Liver (tissue), 9 donors: ENCODE measurements around the gene FILIP1L. TPM values are rescaled to one million over a fixed set of nuclear protein-coding genes. Genes with fewer than 3 reads are reported as not detected.

Experiments
- DNase-seq: peaks from one replicate; pipeline ENCODE4 v3.0.0-alpha.2; 2017; ENCODE audit warnings: low spot score
- H3K27ac ChIP-seq, 2 donors: one replicate each; pipeline ENCODE4 v1.7.0; 2013; ENCODE audit warnings: inconsistent platforms in 2 of 2, low read length in 2 of 2, control low read depth in 1 of 2, low read depth in 1 of 2, mild to moderate bottlenecking in 1 of 2
- H3K27me3 ChIP-seq, 4 donors: one replicate each; pipeline versions ENCODE4 v1.6.1 to v1.7.0; 2013; ENCODE audit warnings: low read length in 3 of 4, inconsistent platforms in 1 of 4, mild to moderate bottlenecking in 1 of 4, moderate library complexity in 1 of 4; ENCODE audit not compliant: control insufficient read depth in 4 of 4, insufficient read depth in 4 of 4
- H3K36me3 ChIP-seq, 4 donors: one replicate each; pipeline versions ENCODE4 v1.6.1 to v1.7.0; 2013; ENCODE audit warnings: low read length in 3 of 4, mild to moderate bottlenecking in 3 of 4, low read depth in 1 of 4, moderate library complexity in 1 of 4; ENCODE audit not compliant: control insufficient read depth in 4 of 4, insufficient read depth in 3 of 4
- H3K4me1 ChIP-seq, 4 donors: one replicate each; pipeline versions ENCODE4 v1.6.1 to v1.7.0; 2013; ENCODE audit warnings: low read length in 3 of 4, mild to moderate bottlenecking in 3 of 4, moderate library complexity in 1 of 4; ENCODE audit not compliant: control insufficient read depth in 4 of 4, insufficient read depth in 4 of 4
- H3K4me3 ChIP-seq, 3 donors: one replicate each; pipeline versions ENCODE4 v1.6.1 to v1.7.0; 2013; ENCODE audit warnings: low read length in 3 of 3, control low read depth in 1 of 3, low read depth in 1 of 3, mild to moderate bottlenecking in 1 of 3
- H3K9ac ChIP-seq, 2 donors: one replicate each; pipeline ENCODE4 v1.7.0; 2013; ENCODE audit warnings: low read length in 2 of 2, mild to moderate bottlenecking in 2 of 2, moderate library complexity in 2 of 2, control low read depth in 1 of 2, low read depth in 1 of 2
- H3K9me3 ChIP-seq, 4 donors: one replicate each; pipeline versions ENCODE4 v1.6.1 to v1.7.0; 2013; ENCODE audit warnings: low read length in 3 of 4; ENCODE audit not compliant: control insufficient read depth in 4 of 4
- ATF3 ChIP-seq: IDR thresholded peaks from 2 replicates; pipeline ENCODE4 v1.6.1; 2016; ENCODE audit warnings: antibody characterized with exemption
- CTCF ChIP-seq: fragments of 150-350 bp; IDR thresholded peaks from 2 replicates; pipeline ENCODE4 v1.5.1; 2017; ENCODE audit warnings: improper control_type of control experiment, low read depth, low read length; ENCODE audit not compliant: missing input control
- EGR1 ChIP-seq, 2 donors: IDR thresholded peaks; 2 replicates each; pipeline ENCODE4 v1.6.1; 2016 to 2018; ENCODE audit warnings: antibody characterized with exemption in 2 of 2, low read depth in 2 of 2
- FOXA1 ChIP-seq: IDR thresholded peaks from 2 replicates; pipeline ENCODE4 v1.6.1; 2016; ENCODE audit warnings: antibody characterized with exemption
- FOXA2 ChIP-seq: IDR thresholded peaks from 2 replicates; pipeline ENCODE4 v1.6.1; 2016; ENCODE audit warnings: antibody characterized with exemption
- GABPA ChIP-seq, 2 donors: IDR thresholded peaks in 1 of 2; conservative IDR thresholded peaks in 1 of 2; 2 replicates each; pipeline ENCODE4 v1.6.1; 2016; ENCODE audit warnings: antibody characterized with exemption in 2 of 2, mild to moderate bottlenecking in 1 of 2, moderate library complexity in 1 of 2
- HNF4A ChIP-seq, 2 donors: conservative IDR thresholded peaks; 2 replicates each; pipeline ENCODE4 v1.6.1; 2016; ENCODE audit warnings: antibody characterized with exemption in 2 of 2, mild to moderate bottlenecking in 2 of 2
- HNF4G ChIP-seq: IDR thresholded peaks from 2 replicates; pipeline ENCODE4 v1.6.1; 2016; ENCODE audit warnings: antibody characterized with exemption
- JUND ChIP-seq, 2 donors: IDR thresholded peaks; 2 replicates each; pipeline ENCODE4 v1.6.1; 2016; ENCODE audit warnings: antibody characterized with exemption in 2 of 2
- NR2F2 ChIP-seq: IDR thresholded peaks from 2 replicates; pipeline ENCODE4 v1.6.1; 2016; ENCODE audit warnings: antibody characterized with exemption
- RAD21 ChIP-seq, 2 donors: IDR thresholded peaks; 2 replicates each; pipeline ENCODE4 v1.6.1; 2016; ENCODE audit warnings: antibody characterized with exemption in 2 of 2, mild to moderate bottlenecking in 2 of 2
- RXRA ChIP-seq, 2 donors: IDR thresholded peaks; 2 replicates each; pipeline ENCODE4 v1.6.1; 2017 to 2018; ENCODE audit warnings: antibody characterized with exemption in 2 of 2, mild to moderate bottlenecking in 1 of 2
- SP1 ChIP-seq: IDR thresholded peaks from 2 replicates; pipeline ENCODE4 v1.6.1; 2018; ENCODE audit warnings: antibody characterized with exemption, mild to moderate bottlenecking
- TAF1 ChIP-seq: conservative IDR thresholded peaks from 2 replicates; pipeline ENCODE4 v1.6.1; 2016; ENCODE audit warnings: antibody characterized with exemption, mild to moderate bottlenecking
- YY1 ChIP-seq: IDR thresholded peaks from 2 replicates; pipeline ENCODE4 v1.6.1; 2016; ENCODE audit warnings: antibody characterized with exemption, mild to moderate bottlenecking
- ZBTB33 ChIP-seq: IDR thresholded peaks from 2 replicates; pipeline ENCODE4 v1.6.1; 2016; ENCODE audit warnings: antibody characterized with exemption
- WGBS: extraction: QIAGEN DNeasy Blood & Tissue Kit; methylation state at CpG from one replicate; pipeline ENCODE4 v1.1.7; 2013; 5-methylcytosine and 5-hydroxymethylcytosine counted together
- polyA plus RNA-seq, 2 donors: library from polyadenylated mRNA; stranded (reverse) in 1 of 2; unstranded in 1 of 2; fragments of 200-250 nt in 1 of 2; fragments of >200 nt in 1 of 2; fragmentation: Nextera tagmentation in 1 of 2; extraction: Ambion mirVana in 1 of 2; gene quantifications; one replicate each; pipeline versions ENCODE4 v1.2.1 to v1.2.3, GENCODE V29; 2013 to 2015
- total RNA-seq, 2 donors: library from RNA; depleted of rRNA; stranded (reverse); fragments of >200 nt; gene quantifications; one replicate each; pipeline ENCODE4 v1.2.3, GENCODE V29; 2014
- TF ChIP-seq, protein P1 (sequence below): IDR thresholded peaks from 2 replicates; pipeline ENCODE4 v1.6.1; 2016; ENCODE audit warnings: antibody characterized with exemption, mild to moderate bottlenecking
- TF ChIP-seq, protein P2 (sequence below): IDR thresholded peaks from 2 replicates; pipeline ENCODE4 v1.6.1; 2016; ENCODE audit warnings: antibody characterized with exemption
- donor health status: healthy.
- donor health status: healthy.
- donor health status: healthy.
- donor health status: healthy.
- donor health status: healthy.

The FILIP1L gene
- total and polyA plus RNA-seq, 4 donors = 1.4 to 6.5 (median 1.9) TPM

DNA sequence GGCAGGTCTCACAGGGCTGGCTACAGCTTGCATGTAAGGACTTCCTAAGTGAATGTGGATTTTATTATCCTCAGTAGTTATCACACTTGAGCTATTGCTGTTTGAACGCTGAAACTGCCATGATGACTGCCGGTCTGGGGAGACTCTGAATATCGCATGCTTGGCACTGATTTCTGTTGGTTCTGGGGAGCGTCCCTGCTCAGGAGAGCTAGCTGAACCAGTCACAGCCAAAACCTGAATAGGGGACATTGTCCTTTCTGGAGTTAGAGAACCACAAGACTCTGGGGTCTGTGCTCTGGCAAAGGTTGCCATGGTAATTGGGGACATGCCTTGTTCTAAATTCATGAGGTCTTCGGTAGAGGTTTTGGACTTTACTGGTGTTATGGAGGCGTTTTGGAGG lies 265.9 kb downstream of the FILIP1L start:
- no peak for DNase-seq
- no peaks in the 10 kb centered on the region for H3K27me3 ChIP-seq
- TF ChIP-seq EGR1 (IDR thresholded peaks at IDR 0.05; ENCODE audit: low read depth in 2 of 2) = no peak
- 93% methylated on average over 6 of the region's 6 CpGs for WGBS
- peaks cover 3 to 4% (median 4%) of the 10 kb centered on the region in 4 donors for H3K4me1 ChIP-seq
- no peak overlapping the region for H3K9ac ChIP-seq
- no peak overlapping the region for H3K27ac ChIP-seq
- no peak overlapping the region for H3K4me3 ChIP-seq
- no peaks in the 10 kb centered on the region for H3K36me3 ChIP-seq
- H3K9me3 ChIP-seq = no peaks in the 10 kb centered on the region

- 36% methylated on average over 6 of the region's 6 CpGs for WGBS
- Histone ChIP-seq H3K27ac (peak overlapping the region; percentile 63 to 74), H3K4me1 (peaks cover 3 to 7% (median 4%) of the 10 kb centered on the region in 4 donors), H3K36me3 (peaks cover 0 to 3% (median 0%) of the 10 kb centered on the region in 4 donors), H3K27me3 (no peaks in the 10 kb centered on the region), H3K9me3 (no peaks in the 10 kb centered on the region), H3K9ac (no peak overlapping the region), H3K4me3 (no peak overlapping the region)
- DNase-seq = no peak
- TF ChIP-seq CTCF (no peak), SP1 (peak; percentile 29), FOXA1 (peak; percentile 81), RXRA (IDR thresholded peaks at IDR 0.05) (peak in 1 of 2 donors; percentile 70), HNF4G (no peak), TAF1 (no peak), FOXA2 (peak; percentile 73), ATF3 (peak; percentile 98), ZBTB33 (peak; percentile 65), HNF4A (conservative IDR thresholded peaks at IDR 0.05) (peak in 1 of 2 donors; percentile 62), YY1 (peak; percentile 50), GABPA (IDR thresholded peaks at IDR 0.05 in 1 of 2, conservative IDR thresholded peaks at IDR 0.05 in 1 of 2) (peak in 1 of 2 donors; percentile 24), NR2F2 (no peak), RAD21 (IDR thresholded peaks at IDR 0.05) (peak; percentile 55 to 62), JUND (IDR thresholded peaks at IDR 0.05) (peak; percentile 29 to 80), EGR1 (IDR thresholded peaks at IDR 0.05; ENCODE audit: low read depth in 2 of 2) (peak in 1 of 2 donors; percentile 30)
- TF ChIP-seq, protein P1, sequence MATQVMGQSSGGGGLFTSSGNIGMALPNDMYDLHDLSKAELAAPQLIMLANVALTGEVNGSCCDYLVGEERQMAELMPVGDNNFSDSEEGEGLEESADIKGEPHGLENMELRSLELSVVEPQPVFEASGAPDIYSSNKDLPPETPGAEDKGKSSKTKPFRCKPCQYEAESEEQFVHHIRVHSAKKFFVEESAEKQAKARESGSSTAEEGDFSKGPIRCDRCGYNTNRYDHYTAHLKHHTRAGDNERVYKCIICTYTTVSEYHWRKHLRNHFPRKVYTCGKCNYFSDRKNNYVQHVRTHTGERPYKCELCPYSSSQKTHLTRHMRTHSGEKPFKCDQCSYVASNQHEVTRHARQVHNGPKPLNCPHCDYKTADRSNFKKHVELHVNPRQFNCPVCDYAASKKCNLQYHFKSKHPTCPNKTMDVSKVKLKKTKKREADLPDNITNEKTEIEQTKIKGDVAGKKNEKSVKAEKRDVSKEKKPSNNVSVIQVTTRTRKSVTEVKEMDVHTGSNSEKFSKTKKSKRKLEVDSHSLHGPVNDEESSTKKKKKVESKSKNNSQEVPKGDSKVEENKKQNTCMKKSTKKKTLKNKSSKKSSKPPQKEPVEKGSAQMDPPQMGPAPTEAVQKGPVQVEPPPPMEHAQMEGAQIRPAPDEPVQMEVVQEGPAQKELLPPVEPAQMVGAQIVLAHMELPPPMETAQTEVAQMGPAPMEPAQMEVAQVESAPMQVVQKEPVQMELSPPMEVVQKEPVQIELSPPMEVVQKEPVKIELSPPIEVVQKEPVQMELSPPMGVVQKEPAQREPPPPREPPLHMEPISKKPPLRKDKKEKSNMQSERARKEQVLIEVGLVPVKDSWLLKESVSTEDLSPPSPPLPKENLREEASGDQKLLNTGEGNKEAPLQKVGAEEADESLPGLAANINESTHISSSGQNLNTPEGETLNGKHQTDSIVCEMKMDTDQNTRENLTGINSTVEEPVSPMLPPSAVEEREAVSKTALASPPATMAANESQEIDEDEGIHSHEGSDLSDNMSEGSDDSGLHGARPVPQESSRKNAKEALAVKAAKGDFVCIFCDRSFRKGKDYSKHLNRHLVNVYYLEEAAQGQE = peak; percentile 29
- TF ChIP-seq, protein P2, sequence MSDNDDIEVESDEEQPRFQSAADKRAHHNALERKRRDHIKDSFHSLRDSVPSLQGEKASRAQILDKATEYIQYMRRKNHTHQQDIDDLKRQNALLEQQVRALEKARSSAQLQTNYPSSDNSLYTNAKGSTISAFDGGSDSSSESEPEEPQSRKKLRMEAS = no peak
Observed at GRCh38 chr3:99846477-99847160, 267.7 kb downstream of the FILIP1L start.
